Kidney (tissue), 14 donors: ENCODE data around the gene FXYD1. TPM values are rescaled to one million over a fixed set of nuclear protein-coding genes. Genes with fewer than 3 reads are reported as not detected.

ENCODE experiments used
- DNase-seq, 5 donors: peaks; one replicate each; pipeline ENCODE4 v3.0.0-alpha.2; 2013 to 2020
- FAIRE-seq: peaks from 2 replicates; lab custom pipeline; 2012; peaks lifted over from hg19 to GRCh38; lab: Jason Lieb, UNC
- H3K27ac ChIP-seq, 2 donors: one replicate each; pipeline ENCODE4 v1.7.0; 2013; ENCODE audit warnings: low read depth in 2 of 2, low read length in 2 of 2, inconsistent platforms in 1 of 2
- H3K27me3 ChIP-seq: one replicate; pipeline ENCODE4 v1.7.1; 2013; ENCODE audit warnings: low read length, inconsistent platforms; ENCODE audit not compliant: control insufficient read depth, insufficient read depth
- H3K36me3 ChIP-seq, 3 donors: one replicate each; pipeline versions ENCODE4 v1.7.0 to v1.7.1; 2013; ENCODE audit warnings: low read length in 3 of 3, control low read depth in 1 of 3, inconsistent platforms in 1 of 3; ENCODE audit not compliant: insufficient read depth in 3 of 3, control insufficient read depth in 2 of 3
- H3K4me1 ChIP-seq, 3 donors: one replicate each; pipeline versions ENCODE4 v1.7.0 to v1.7.1; 2013; ENCODE audit warnings: low read length in 3 of 3, inconsistent platforms in 1 of 3, low read depth in 1 of 3; ENCODE audit not compliant: control insufficient read depth in 2 of 3, insufficient read depth in 2 of 3
- H3K4me3 ChIP-seq, 3 donors: one replicate each; pipeline versions ENCODE4 v1.7.0 to v1.8.1; 2013; ENCODE audit warnings: low read length in 3 of 3, control low read depth in 1 of 3, inconsistent platforms in 1 of 3
- H3K9ac ChIP-seq, 3 donors: one replicate each; pipeline versions ENCODE4 v1.7.0 to v1.7.1; 2013; ENCODE audit warnings: low read length in 3 of 3, control low read depth in 1 of 3, inconsistent platforms in 1 of 3
- H3K9me3 ChIP-seq, 3 donors: one replicate each; pipeline versions ENCODE4 v1.7.0 to v1.7.1; 2013; ENCODE audit warnings: low read length in 3 of 3, control low read depth in 1 of 3, inconsistent platforms in 1 of 3; ENCODE audit not compliant: control insufficient read depth in 2 of 3, insufficient read depth in 1 of 3
- CTCF ChIP-seq: IDR thresholded peaks from 3 replicates; pipeline ENCODE4 v1.5.1; 2012; ENCODE audit warnings: mild to moderate bottlenecking, moderate library complexity, borderline replicate concordance; ENCODE audit not compliant: insufficient read depth; ENCODE audit errors: extremely low read depth
- intact Hi-C: fragments of 100-400 bp; cut with DNase I; formaldehyde crosslinking; loops from one replicate; pipeline ENCODE4 v1.11.1; 2022
- polyA plus RNA-seq: library from polyadenylated mRNA; stranded (reverse); fragments of 350-450 nt; fragmentation: Illumina TruSeq; extraction: RNeasy Lipid Tissue Mini Kit (QIAGEN cat#74804); gene quantifications from one replicate; pipeline ENCODE4 v1.2.3, GENCODE V29; 2014; ENCODE audit warnings: low read depth, low replicate concordance; ENCODE audit not compliant: insufficient read depth
- total RNA-seq: library from RNA; stranded (reverse); fragmentation: NEBNext Ultra II Directional; extraction: Animal tissue kit (Norgen Biotek cat#: 25700); gene quantifications from one replicate; pipeline ENCODE4 v1.2.1, GENCODE V29; 2021
- donor health status: control.
- donor health status: control.
- donor health status: control.
- donor health status: control.
- donor health status: control.
- donor health status: DM: yes; HTN: yes; CAD: no.
- donor health status: Normal renal cell carcinoma (clear cell type).

The FXYD1 gene
- total and polyA plus RNA-seq, 2 donors from 2014 or later, result 31.8 to 39.0 TPM

- no peaks in the 10 kb centered on the region for H3K9me3 ChIP-seq
- FAIRE-seq (no peak), DNase-seq (peak in 1 of 5 donors; percentile 81)
- no peak overlapping the region for H3K9ac ChIP-seq
- H3K36me3 ChIP-seq, result no peaks in the 10 kb centered on the region
- intact Hi-C loops, result no loop called here
- TF ChIP-seq CTCF, result no peak
- H3K4me3 ChIP-seq, result peak overlapping the region in 1 of 3 donors; percentile 79
- H3K4me1 ChIP-seq, result peaks cover 0 to 9% (median 0%) of the 10 kb centered on the region in 3 donors
- no peak overlapping the region for H3K27ac ChIP-seq
- H3K27me3 ChIP-seq, result no peaks in the 10 kb centered on the region
These were observed 13.3 kb upstream of the FXYD1 start for GRCh38 chr19:35125270-35125717.

GRCh38 chr19:35125749-35126623, 12.6 kb upstream of the FXYD1 start:
- Histone ChIP-seq H3K36me3 (no peaks in the 10 kb centered on the region), H3K9ac (no peak overlapping the region), H3K4me3 (no peak overlapping the region), H3K4me1 (peaks cover 0 to 9% (median 0%) of the 10 kb centered on the region in 3 donors), H3K9me3 (no peaks in the 10 kb centered on the region), H3K27me3 (no peaks in the 10 kb centered on the region), H3K27ac (no peak overlapping the region)
- intact Hi-C loops, result no loop called here
- no peak for TF ChIP-seq CTCF
- FAIRE-seq, result no peak
- peak in 1 of 5 donors; percentile 66 for DNase-seq

- H3K4me1 ChIP-seq, result peaks cover 0 to 9% (median 0%) of the 10 kb centered on the region in 3 donors
- H3K36me3 ChIP-seq, result no peaks in the 10 kb centered on the region
- H3K9me3 ChIP-seq, result no peaks in the 10 kb centered on the region
- no peak for DNase-seq
- FAIRE-seq, result no peak
- H3K4me3 ChIP-seq, result no peak overlapping the region
- intact Hi-C loops, result no loop called here
- H3K27me3 ChIP-seq, result no peaks in the 10 kb centered on the region
- no peak for TF ChIP-seq CTCF
- no peak overlapping the region for H3K27ac ChIP-seq
- H3K9ac ChIP-seq, result no peak overlapping the region
These were observed 12.0 kb upstream of the FXYD1 start for GRCh38 chr19:35126624-35126959.
